ENCODE results near the gene GSTCD.
"Not testable (repeated sequence)": the region's sequence is repeated elsewhere in the genome, so short reads cannot be mapped to it uniquely, and the experiment has no call there.

GSTCD gene

GRCh38 chr4:105671301-105671700 lies 37.3 kb upstream of the GSTCD start:
- no peak overlapping the region for H3K4me3 ChIP-seq (ENCODE audit: low read length)
- no peak for DNase-seq (ENCODE audit: low read depth)
- no peak for TF ChIP-seq CTCF (conservative IDR thresholded peaks at IDR 0.05; ENCODE audit: low read length)

- no peak for DNase-seq (ENCODE audit: low read depth)
- no peak for TF ChIP-seq CTCF (conservative IDR thresholded peaks at IDR 0.05; ENCODE audit: low read length)
- H3K4me3 ChIP-seq (ENCODE audit: low read length) = no peak overlapping the region
Observed at GRCh38 chr4:105674011-105674410, 34.6 kb upstream of the GSTCD start.

- no peak for DNase-seq (ENCODE audit: low read depth)
- no peak for TF ChIP-seq CTCF (conservative IDR thresholded peaks at IDR 0.05; ENCODE audit: low read length)
- H3K4me3 ChIP-seq (ENCODE audit: low read length) = no peak overlapping the region
Observed at GRCh38 chr4:105677709-105678108, 30.9 kb upstream of the GSTCD start.

GRCh38 chr4:105679186-105679585 lies 29.4 kb upstream of the GSTCD start:
- no peak overlapping the region for H3K4me3 ChIP-seq (ENCODE audit: low read length)
- no peak for DNase-seq (ENCODE audit: low read depth)
- no peak for TF ChIP-seq CTCF (conservative IDR thresholded peaks at IDR 0.05; ENCODE audit: low read length)

GRCh38 chr4:105683038-105683437 lies 25.5 kb upstream of the GSTCD start:
- no peak overlapping the region for H3K4me3 ChIP-seq (ENCODE audit: low read length)
- TF ChIP-seq CTCF (conservative IDR thresholded peaks at IDR 0.05; ENCODE audit: low read length) = no peak
- no peak for DNase-seq (ENCODE audit: low read depth)

- DNase-seq (ENCODE audit: low read depth) = no peak
- no peak for TF ChIP-seq CTCF (conservative IDR thresholded peaks at IDR 0.05; ENCODE audit: low read length)
- no peak overlapping the region for H3K4me3 ChIP-seq (ENCODE audit: low read length)
Observed at GRCh38 chr4:105686571-105686970, 22.0 kb upstream of the GSTCD start.

- DNase-seq (ENCODE audit: low read depth); H3K4me3 ChIP-seq (ENCODE audit: low read length): not testable (repeated sequence)
Observed at GRCh38 chr4:105694812-105695211, 13.8 kb upstream of the GSTCD start.

- DNase-seq (ENCODE audit: low read depth); H3K4me3 ChIP-seq (ENCODE audit: low read length): not testable (repeated sequence)
Observed at GRCh38 chr4:105695832-105696231, 12.8 kb upstream of the GSTCD start.

All from AG10803 (cell line).